HG03095 (cell line): ENCODE results near the gene CLEC2A.
"Not testable (repeated sequence)": the region's sequence is repeated elsewhere in the genome, so short reads cannot be mapped to it uniquely, and the experiment has no call there.

Experiments
- ATAC-seq: cut with Tn5 transposase; IDR thresholded peaks from one replicate; pipeline ENCODE4 v1.9.1; 2021; ENCODE audit warnings: moderate library complexity; ENCODE audit not compliant: unreplicated experiment

The CLEC2A gene

DNA sequence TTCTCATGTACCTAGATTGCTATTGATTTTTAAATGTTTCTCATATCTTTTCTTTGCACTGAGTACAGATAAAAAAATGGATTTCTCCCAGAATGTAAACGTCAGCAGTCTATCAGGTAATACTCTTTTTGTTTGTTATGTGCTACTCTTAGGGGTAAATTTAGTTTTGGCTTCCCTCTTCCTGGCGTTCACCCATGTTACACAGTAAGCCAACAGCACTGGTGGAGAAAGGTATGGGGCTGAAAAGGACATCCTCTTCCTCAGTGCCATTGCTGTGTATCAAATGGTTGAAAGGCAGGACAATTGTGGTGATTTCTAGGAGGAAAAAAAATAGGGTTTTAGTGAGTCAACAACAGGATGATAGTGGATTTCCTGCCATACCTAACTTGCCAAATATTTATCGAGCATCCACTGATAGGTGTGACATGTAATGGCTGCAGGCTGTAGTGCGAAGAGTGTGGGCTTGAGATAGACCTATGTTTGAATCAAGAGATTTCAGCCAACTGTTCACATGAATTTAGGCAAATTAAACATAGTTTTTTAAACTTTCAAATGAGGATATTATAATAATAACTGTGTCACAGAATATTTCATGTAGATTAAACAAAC is 43.4 kb downstream of the CLEC2A start:
- ATAC-seq = no peak

DNA sequence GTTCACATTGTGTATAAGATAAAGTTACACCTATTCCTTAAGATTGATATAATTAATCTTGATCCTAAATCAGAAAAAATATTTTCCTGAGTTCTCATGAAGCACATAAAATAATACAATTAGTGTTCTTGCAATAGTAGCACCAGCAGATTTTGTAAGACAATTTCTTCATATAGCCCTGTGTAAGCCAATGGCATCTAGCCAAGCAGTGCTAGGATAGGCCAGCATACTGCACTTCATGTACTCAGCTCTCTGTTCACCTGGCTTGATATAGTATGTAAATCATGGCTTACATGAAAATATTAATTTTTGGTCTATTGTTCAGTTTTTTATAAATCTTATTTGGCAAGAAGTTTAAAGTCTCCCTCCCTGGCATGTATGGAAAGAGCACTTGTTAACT is 49.0 kb downstream of the CLEC2A start:
- ATAC-seq = no peak

DNA sequence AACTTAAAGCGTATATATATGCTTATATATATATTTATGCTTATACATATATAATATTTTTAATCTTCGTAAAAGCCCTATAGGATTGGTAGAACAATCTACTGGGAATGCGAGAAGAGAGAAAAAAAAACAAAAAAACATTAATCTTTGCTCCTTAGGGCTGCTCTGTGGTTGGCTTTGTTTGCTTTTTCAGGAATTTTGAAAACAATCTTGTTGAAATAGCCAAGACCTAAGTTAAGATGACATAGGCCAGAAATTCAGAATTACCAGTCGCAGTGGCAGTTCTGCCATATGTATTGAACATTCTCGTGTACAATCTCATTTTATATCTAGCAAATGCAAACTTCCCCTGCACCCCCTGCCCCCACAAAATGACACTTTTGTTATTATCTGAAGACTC is 50.2 kb downstream of the CLEC2A start:
- no peak for ATAC-seq

DNA sequence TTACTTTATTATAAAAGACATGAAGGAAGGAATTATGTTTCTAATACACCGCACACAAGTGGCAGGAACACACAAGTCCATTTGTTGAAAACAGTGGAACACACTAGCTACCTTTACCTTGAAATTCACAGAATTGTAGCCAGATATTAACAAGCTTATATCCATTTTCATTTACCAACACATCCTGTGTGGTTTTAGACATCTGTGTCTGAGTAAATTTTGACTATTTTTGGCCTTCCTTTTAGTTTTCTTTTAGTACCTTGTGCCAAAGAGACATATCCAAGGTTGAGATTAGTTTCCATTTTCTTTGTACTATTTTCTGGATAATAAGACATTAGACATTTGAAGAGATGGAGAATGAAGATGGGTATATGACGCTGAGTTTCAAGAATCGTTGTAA is 50.9 kb downstream of the CLEC2A start, which contains the start of gene KLRF2:
Gene KLRF2 (plus strand): TSS at position 244 of the 400 bp plus-strand sequence. CDS start 107 bp downstream, at position 351.
- no peak for ATAC-seq

DNA sequence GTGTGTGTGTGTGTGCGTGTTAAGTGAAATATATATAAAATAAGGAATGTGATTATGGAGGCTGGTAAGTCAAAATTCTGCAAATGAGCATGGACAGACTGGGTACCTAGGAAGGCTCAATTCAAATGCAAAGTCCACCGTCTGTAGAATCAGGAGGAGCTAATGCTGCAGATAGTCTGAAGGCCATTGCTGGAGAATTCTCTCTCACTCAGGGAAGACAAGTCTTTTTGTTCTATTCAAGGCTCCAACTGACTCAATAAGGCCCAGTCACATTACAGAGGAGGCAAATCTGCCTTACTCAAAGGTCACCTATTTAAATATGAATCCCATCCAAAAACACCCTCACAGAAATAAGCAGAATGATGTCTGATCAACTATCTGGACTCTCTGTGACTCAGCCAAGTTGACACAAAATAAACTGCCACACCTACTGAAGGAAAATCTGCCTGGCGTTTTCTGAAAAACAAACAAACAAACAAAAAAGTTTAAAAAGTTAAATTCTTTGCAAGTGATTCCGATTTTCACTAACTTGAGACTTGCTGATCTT is 51.6 kb downstream of the CLEC2A start:
- no peak for ATAC-seq

DNA sequence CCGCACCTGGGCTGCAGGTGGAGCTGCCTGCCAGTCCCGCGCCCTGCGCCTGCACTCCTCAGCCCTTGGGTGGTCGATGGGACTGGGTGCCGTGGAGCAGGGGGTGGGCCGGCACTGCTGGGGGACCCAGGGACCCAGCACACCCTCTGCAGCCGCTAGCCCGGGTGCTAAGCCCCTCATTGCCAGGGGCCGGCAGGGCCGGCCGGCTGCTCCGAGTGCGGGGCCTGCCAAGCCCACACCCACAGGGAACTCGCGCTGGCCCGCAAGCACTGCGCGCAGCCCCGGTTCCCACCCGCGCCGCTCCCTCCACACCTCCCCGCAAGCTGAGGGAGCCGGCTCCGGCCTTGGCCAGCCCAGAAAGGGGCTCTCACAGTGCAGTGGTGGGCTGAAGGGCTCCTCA is 56.0 kb downstream of the CLEC2A start:
- not testable (repeated sequence) for ATAC-seq

DNA sequence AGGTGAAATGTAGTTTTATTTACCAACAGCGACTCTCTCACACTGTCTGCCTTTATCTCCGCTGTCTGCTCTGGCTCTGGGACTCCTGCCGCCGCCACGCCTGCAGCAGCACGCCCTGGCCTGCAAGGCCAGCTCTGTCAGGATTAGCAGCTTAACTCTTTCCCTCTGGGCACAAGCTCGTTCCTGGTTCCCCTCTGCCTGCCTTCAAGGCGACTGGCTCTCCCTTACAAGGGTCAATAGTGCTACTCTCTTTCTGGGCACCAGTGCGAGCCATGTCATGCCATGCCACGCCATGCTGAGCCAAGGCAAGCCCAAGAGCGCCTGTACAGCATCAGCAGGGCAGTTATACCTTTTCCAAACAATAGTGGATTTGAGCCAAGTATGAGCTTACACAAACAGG is 59.4 kb downstream of the CLEC2A start:
- no peak for ATAC-seq

DNA sequence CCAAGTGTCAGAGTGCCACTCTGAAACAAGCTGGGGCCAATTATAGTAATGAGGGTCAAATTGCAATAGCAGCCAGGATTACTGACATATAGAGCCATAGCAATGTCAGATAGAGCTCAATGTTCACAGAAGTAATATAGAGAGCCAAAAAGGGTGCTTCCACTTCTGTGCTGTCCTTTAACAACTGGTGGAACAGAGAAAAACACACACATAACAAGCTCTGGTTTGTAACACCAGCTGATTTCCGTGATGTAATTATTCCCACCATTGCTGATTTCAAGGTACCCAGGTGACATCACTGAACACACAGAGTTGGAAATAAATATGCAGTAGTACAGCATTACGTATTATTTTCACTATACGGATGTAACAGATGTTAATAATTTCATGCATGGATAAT is 60.0 kb downstream of the CLEC2A start:
- no peak for ATAC-seq

DNA sequence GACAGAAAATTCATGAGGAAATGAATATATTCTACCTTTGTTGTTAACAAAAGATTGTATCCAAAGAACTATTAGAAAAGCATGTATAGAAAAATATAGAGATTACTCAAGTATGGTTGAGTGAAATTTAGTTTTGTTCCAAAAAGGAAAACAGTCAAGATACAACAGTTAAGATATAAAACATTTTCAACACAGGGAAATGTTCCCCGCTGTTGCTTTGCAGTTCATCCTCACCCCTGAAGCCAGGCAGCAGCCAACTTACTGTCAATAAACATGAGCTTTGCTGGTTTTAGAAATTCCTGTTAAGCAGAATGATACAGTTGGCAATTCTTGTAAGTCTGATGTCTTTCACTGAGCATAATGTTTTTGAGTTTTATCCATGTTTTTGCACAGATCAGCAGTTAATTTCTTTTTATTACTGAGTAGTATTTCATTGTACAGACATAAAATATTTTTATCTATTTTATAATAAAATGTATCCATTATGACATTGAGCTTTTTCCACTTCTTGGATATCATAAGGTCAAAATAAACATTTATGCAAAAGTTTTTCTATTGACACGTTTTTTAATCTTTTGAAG is 61.8 kb downstream of the CLEC2A start:
- ATAC-seq = no peak

DNA sequence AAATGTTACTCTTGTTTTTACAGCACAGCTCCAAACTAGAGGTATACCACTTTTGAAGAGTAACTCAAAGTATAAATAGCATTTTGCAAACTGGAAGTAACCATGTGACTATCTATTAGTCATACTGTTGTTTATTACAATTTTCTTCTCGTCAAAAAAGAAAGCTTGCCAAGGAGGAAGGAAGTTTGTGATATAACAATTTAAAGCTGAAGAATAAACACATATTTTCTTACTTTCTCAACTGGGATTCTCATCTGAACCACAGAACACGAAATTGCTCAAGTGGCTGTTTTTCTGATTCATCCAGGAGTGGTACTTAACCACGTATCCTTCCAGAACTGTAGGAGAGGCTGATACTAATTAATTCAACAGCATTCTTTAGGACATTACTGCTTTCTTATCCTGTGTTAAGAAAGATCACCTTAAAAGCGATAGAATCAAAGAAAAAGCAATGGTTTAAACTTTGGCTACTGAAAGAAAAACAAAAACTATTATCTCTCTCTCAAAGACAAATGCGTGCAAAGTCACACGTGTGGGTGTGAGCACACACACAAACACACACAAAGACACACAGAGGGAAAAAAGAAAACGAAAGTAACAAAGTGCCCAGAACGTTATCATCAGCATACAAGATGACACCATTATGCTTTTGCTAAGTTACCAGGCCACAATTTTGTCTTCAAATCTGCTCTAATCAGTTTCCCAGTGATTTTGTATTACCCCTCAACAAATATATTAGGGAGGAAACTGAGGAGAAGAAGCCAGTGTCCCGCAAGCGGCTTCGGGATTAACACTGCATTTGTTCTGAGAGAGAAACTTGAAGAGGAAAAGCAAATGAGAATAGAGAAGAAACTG is 62.6 kb downstream of the CLEC2A start, which contains the start of gene CLEC2B:
Gene CLEC2B (minus strand): TSS at position 48 of the 855 bp plus-strand sequence.
- ATAC-seq = no peak

DNA sequence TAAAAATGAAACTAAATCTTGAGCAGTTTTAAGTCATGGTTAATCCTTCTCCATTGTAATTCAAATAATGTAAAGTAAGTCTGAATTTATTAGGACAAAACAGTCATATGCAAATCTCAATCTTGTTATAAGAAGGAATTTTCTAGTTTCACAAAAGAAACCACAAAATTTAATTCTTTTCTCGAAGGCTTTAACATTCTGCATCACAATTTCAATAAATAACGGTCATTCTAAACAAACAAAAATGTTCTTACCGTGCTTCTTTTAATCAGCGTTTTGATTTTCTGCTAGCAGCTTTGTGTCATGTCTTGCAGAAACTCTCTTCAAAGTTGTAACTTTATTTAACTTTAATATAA is 63.2 kb downstream of the CLEC2A start:
- no peak for ATAC-seq

DNA sequence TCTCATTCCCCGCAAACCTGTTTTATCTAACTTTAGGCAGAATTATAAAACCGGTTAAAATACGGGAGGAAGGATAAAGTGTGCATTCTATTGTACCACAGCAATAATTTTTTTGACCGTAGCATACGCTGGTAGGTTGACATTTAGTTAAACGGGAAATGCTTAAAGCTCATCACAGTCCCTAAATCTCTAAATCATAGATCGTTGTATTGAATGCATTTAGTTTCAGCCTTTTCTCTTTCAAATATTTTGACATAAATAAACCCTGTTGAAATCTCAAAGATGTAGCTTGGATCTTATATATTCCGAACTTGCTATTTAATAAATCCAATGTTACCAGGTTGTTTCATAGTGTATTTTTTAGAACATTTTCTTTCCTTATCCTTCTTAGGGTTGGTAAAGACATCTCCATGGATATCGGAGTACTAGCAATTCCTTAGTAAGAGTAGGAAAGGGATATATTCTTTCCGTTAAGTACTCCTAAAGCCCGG is 63.8 kb downstream of the CLEC2A start:
- no peak for ATAC-seq

DNA sequence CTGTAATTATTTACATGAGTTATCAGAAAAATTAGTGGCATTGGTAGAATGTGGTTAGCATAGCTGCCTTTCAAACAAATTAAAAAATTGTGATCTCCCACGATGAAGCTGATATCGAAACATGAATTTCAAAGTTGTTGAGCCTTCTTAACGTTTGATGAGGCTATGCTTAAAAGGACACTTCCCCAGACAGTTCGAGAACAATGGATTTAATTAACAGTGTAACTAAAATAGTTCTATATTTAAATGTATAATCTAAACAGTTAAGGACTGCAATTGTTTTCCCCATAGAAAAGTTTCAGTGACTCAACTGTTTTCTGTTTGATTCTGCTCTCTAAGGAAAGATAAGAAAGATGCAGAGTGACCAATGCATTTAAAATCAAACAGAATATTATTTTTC is 64.6 kb downstream of the CLEC2A start:
- no peak for ATAC-seq

DNA sequence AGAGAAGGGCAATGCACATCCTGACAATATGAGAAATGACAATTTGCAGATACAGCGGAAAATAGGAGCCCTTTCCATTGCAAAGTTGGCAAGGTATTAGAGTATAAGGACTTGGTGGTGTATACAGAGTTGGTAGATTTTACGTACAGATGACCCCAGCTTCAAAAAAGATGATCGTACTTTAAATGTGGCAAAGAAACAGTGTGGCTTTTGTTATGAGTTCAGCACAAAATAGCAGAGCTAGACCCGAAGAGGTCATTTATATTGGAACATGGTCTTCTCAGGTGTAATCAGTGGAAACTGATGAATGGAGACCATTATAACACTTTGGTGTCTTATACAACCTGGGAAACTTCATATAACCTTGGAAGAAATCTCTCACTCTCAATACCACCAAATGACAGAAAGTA is 65.3 kb downstream of the CLEC2A start:
- no peak for ATAC-seq

DNA sequence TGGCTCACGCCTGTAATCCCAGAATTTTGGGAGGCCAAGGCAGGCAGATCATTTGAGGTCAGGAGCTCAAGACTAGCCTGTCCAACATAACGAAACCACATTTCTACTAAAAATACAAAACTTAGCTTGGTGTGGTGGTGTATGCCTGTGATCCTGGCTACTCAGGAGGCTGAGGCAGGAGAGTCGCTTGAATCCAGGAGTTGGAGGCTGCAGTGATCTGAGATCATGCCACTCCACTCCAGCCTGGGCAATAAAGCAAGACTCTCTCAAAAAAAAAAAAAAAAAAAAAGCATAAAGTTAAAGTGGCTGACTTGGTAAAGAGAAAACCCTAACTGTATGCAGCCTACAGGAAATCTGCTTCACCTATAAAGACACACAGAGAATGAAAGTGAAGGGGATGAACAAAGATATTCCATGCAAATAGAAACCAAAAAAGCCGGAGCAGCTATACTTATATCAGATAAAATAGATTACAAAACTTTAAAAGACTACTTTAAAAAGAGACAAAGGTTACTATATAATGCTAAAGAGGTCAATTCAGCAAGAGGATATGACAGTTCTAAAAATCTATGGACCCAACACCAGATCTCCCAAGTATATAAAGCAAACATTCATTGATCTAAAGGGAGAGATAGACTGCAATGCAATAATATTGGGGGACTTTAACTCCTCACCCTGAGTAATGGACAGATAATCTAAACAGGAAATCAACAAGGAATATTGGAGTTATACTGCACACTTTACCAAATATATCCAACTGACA is 67.1 kb downstream of the CLEC2A start:
- no peak for ATAC-seq
